Measurements from ENCODE around the gene CELA2B.
"Not testable (repeated sequence)": the region's sequence is repeated elsewhere in the genome, so short reads cannot be mapped to it uniquely, and the experiment has no call there.

Gene CELA2B

GRCh38 chr1:15513919-15514318 lies 38.0 kb downstream of the CELA2B start:
- H3K27me3 Mint-ChIP-seq (ENCODE audit: low read depth): no peaks in the 10 kb centered on the region
- H3K27ac Mint-ChIP-seq: peak overlapping the region; percentile 88
- peaks cover 68% of the 10 kb centered on the region for H3K36me3 Mint-ChIP-seq (ENCODE audit: low read depth)
- no peaks in the 10 kb centered on the region for H3K9me3 Mint-ChIP-seq
- H3K4me3 Mint-ChIP-seq: no peak overlapping the region
- peaks cover 58% of the 10 kb centered on the region for H3K4me1 Mint-ChIP-seq (ENCODE audit: low read depth)

- not testable (repeated sequence) for H3K27me3 Mint-ChIP-seq (ENCODE audit: low read depth); H3K9me3 Mint-ChIP-seq; H3K4me3 Mint-ChIP-seq
- Mint-ChIP-seq H3K27ac (peak overlapping the region; percentile 88), H3K4me1 (ENCODE audit: low read depth) (peaks cover 60% of the 10 kb centered on the region), H3K36me3 (ENCODE audit: low read depth) (peaks cover 68% of the 10 kb centered on the region)
Measured at GRCh38 chr1:15514557-15514956, 38.7 kb downstream of the CELA2B start.

DNA sequence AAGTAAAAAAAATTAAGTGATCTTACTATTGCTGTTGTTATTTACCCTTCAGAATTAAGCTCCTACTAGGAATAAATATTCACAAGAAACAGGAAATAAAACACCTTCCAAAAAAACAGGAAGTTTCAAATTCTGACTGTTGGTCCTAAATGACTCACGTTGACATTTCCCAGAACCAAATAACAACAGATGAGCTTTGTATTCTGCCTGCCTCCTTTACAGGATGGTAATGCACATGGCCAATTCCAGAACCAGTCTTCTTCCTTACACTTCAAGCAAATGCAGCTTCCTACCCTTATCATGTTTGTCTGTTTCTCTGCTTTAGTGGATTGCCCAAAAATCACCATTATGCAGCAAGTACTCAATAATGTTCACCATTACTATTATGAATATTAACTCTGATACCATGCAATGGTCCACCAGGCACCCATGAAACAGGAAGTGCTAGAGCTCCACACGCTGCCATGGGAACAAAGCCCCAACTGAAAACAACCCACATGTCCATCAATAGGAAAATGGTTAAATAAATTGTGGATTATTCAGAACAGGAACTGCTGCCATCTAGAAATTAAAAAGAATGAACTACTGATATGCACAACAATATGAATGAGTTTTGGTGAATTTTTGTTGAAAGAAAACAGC lies 39.2 kb downstream of the CELA2B start:
- peak overlapping the region; percentile 52 for H3K4me3 Mint-ChIP-seq
- peaks cover 60% of the 10 kb centered on the region for H3K4me1 Mint-ChIP-seq (ENCODE audit: low read depth)
- no peaks in the 10 kb centered on the region for H3K9me3 Mint-ChIP-seq
- no peaks in the 10 kb centered on the region for H3K27me3 Mint-ChIP-seq (ENCODE audit: low read depth)
- peak overlapping the region; percentile 79 for H3K27ac Mint-ChIP-seq
- H3K36me3 Mint-ChIP-seq (ENCODE audit: low read depth): peaks cover 70% of the 10 kb centered on the region

GRCh38 chr1:15519625-15520024 lies 43.7 kb downstream of the CELA2B start:
- Mint-ChIP-seq H3K4me1 (ENCODE audit: low read depth) (peaks cover 52% of the 10 kb centered on the region), H3K9me3 (no peaks in the 10 kb centered on the region), H3K36me3 (ENCODE audit: low read depth) (peaks cover 42% of the 10 kb centered on the region), H3K27ac (peak overlapping the region; percentile 32), H3K4me3 (no peak overlapping the region), H3K27me3 (ENCODE audit: low read depth) (no peaks in the 10 kb centered on the region)

DNA sequence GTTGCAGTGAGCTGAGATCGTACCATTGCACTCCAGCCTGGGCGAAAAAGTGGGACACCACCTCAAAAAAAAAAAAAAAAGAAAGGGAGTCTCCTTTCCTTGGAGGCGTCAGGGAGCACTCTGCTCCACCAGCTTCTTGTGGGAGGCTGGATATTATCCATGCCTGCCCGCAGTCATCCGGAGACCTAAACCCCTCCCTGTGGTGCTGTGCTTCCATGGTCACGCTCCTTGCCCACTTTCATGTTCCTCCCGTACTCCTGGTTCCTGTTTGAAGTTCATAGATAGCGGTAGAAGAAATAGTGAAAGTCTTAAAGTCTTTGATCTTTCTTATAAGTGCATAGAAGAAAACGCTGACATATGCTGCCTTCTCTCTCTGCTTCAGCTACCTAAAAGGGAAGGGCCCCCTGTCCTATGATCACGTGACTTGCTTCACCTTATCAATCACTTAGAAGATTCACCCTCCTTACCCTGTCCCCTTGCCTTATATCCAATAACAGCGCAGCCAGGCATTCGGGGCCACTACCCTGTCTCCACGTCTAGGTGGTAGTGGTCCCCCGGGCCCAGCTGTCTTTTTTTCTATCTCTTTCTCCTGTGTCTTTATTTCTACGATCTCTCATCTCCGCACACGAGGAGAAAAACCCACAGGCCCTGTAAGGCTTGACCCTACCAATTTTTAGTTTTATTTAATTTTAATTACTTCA lies 45.5 kb downstream of the CELA2B start:
- Mint-ChIP-seq H3K4me1 (ENCODE audit: low read depth) (peaks cover 56% of the 10 kb centered on the region), H3K36me3 (ENCODE audit: low read depth) (peaks cover 35% of the 10 kb centered on the region), H3K27ac (peak overlapping the region; percentile 44)
- H3K27me3 Mint-ChIP-seq (ENCODE audit: low read depth); H3K4me3 Mint-ChIP-seq; H3K9me3 Mint-ChIP-seq: not testable (repeated sequence)

DNA sequence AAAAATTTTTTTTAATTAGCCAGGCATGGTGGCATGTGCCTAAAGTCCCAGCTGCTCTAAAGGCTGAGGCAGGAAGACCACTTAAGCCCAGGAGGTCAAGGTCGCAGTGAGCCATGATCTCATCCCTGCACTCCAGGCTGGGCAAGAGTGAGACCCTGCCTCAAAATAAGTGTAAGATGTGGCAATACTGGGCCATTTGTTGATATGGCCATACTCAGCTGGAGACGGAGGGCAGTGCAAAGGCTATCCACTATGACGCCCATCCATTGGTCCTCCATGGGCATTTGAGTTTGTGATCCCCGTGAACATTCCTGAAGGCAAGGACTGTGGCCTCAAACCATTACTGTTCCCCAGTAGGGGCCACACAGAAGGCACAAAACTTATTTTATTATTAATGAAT lies 46.6 kb downstream of the CELA2B start:
- Mint-ChIP-seq H3K27me3 (ENCODE audit: low read depth) (no peaks in the 10 kb centered on the region), H3K27ac (no peak overlapping the region), H3K9me3 (no peaks in the 10 kb centered on the region), H3K36me3 (ENCODE audit: low read depth) (peaks cover 23% of the 10 kb centered on the region), H3K4me1 (ENCODE audit: low read depth) (peaks cover 51% of the 10 kb centered on the region), H3K4me3 (peak overlapping the region; percentile 86)

DNA sequence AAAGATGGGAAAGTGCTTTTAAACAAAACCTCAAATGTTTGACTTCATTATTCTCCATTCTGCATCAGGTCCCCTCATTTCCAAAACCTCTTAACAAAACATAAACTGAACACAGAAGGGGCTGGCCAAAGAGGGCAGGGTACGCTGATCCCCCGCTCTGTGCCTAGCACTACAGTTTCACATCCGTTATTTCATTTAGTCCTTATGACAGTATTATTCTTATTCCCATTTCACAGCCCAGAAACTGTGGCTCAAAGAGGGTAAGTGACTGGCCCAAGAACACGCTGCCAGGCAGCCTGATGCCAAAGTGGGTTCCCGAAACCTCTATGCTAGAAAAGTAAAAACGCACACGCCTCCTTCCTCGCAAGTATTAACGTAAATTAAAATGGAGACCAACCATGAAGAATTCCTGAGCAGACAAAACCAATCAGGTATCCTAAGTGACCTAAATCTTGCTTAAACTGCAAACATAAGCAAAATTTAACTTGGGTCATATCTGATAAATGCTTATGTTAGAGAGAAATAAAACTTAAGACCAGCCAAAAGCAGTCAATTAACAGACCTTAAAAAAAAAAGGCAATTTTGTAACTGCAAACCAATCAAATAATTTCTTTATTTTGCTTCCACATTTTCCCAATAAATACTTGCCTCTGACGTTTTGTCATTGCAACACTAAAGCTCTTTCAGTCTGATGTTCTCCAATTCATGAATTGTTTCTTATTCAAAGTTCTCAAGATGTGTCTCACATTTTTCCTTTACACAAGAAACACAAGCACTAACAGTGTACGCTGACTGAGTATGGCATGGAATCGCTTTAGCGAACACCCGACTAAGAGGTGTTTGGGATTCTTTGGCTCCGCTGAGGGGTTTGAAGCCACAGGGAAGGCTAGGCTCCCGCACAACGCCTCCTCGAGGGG lies 47.5 kb downstream of the CELA2B start:
- H3K27me3 Mint-ChIP-seq (ENCODE audit: low read depth): no peaks in the 10 kb centered on the region

DNA sequence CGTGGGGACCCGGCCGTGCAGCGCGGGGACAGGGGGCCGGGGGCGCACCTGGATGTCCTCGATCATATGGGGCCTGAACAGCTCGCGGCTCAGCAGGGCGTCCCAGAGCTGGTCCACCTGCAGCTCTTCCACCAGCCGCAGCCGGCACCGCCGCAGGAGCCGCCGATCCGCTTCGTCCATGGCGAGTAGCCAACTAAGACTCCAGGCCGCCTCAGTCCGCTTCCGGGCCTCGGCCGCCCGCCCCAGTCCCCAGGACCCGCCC lies 48.0 kb downstream of the CELA2B start, which contains the start of gene CASP9:
Gene CASP9, minus strand, starts transcription at position 195 of the 262 bp plus-strand sequence. Its CDS starts 15 bp downstream, at position 180.
- peak within 1 kb of the TSS; percentile 100 for H3K27ac Mint-ChIP-seq
- peaks cover 13% of the 10 kb centered on the region for H3K36me3 Mint-ChIP-seq (ENCODE audit: low read depth)
- peak within 1 kb of the TSS; percentile 86 for H3K4me3 Mint-ChIP-seq
- H3K4me1 Mint-ChIP-seq (ENCODE audit: low read depth): peaks cover 50% of the 10 kb centered on the region
- H3K27me3 Mint-ChIP-seq (ENCODE audit: low read depth): no peaks in the 10 kb centered on the region
- no peaks in the 10 kb centered on the region for H3K9me3 Mint-ChIP-seq

More for the DNA sequence above, 47.5 kb downstream of the CELA2B start:
- Mint-ChIP-seq H3K27ac (peak overlapping the region; percentile 100), H3K4me3 (peak overlapping the region; percentile 86), H3K9me3 (no peaks in the 10 kb centered on the region), H3K36me3 (ENCODE audit: low read depth) (peaks cover 15% of the 10 kb centered on the region), H3K4me1 (ENCODE audit: low read depth) (peaks cover 51% of the 10 kb centered on the region)

- Mint-ChIP-seq H3K27ac (peak overlapping the region; percentile 100), H3K27me3 (ENCODE audit: low read depth) (no peaks in the 10 kb centered on the region), H3K4me1 (ENCODE audit: low read depth) (peaks cover 46% of the 10 kb centered on the region), H3K36me3 (ENCODE audit: low read depth) (peaks cover 10% of the 10 kb centered on the region), H3K4me3 (peak overlapping the region; percentile 86), H3K9me3 (no peaks in the 10 kb centered on the region)
Measured at GRCh38 chr1:15524283-15525049, 48.6 kb downstream of the CELA2B start.

- Mint-ChIP-seq H3K27me3 (ENCODE audit: low read depth) (no peaks in the 10 kb centered on the region), H3K27ac (peak overlapping the region; percentile 100), H3K4me3 (peak overlapping the region; percentile 86), H3K4me1 (ENCODE audit: low read depth) (peaks cover 45% of the 10 kb centered on the region), H3K9me3 (no peaks in the 10 kb centered on the region), H3K36me3 (ENCODE audit: low read depth) (peaks cover 9% of the 10 kb centered on the region)
Measured at GRCh38 chr1:15525050-15526020, 49.4 kb downstream of the CELA2B start.

DNA sequence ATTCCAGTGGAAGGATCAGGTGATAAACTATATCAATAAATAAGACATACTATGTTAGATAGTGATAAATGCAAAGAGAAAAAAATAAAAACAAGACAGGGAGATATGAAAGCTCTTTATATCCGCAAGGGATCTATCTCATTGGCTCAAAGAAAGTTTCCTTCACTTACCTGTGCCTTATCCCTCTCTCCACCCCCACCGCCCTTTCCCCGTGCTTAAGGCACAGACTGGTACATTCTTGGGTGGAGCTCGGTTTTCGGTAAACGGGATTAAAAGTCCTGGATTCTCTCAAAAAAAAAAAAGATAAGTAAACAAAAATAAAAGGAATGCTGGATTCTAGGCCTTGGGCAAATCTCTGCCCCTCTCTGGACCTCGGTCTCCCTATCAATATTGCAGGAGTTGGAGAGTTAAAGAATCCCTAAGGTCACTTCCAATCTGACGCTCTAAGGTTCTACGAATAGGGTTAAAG lies 50.2 kb downstream of the CELA2B start:
- Mint-ChIP-seq H3K4me1 (ENCODE audit: low read depth) (peaks cover 45% of the 10 kb centered on the region), H3K27me3 (ENCODE audit: low read depth) (no peaks in the 10 kb centered on the region), H3K9me3 (no peaks in the 10 kb centered on the region), H3K36me3 (ENCODE audit: low read depth) (peaks cover 10% of the 10 kb centered on the region), H3K27ac (peak overlapping the region; percentile 100), H3K4me3 (peak overlapping the region; percentile 86)

GRCh38 chr1:15526490-15527339 lies 50.8 kb downstream of the CELA2B start, which contains the start of gene DNAJC16:
DNAJC16 (plus strand) TSS chr1:15526848; CDS start chr1:15529106, 2,258 bp downstream.
- H3K4me1 Mint-ChIP-seq (ENCODE audit: low read depth): peaks cover 42% of the 10 kb centered on the region
- H3K4me3 Mint-ChIP-seq: peak within 1 kb of the TSS; percentile 86
- H3K9me3 Mint-ChIP-seq: no peaks in the 10 kb centered on the region
- peaks cover 8% of the 10 kb centered on the region for H3K36me3 Mint-ChIP-seq (ENCODE audit: low read depth)
- no peaks in the 10 kb centered on the region for H3K27me3 Mint-ChIP-seq (ENCODE audit: low read depth)
- peak within 1 kb of the TSS; percentile 100 for H3K27ac Mint-ChIP-seq
